Spinal cord (tissue), 10 donors: ENCODE measurements around the gene EIF4E1B. TPM values are rescaled to one million over a fixed set of nuclear protein-coding genes. Genes with fewer than 3 reads are reported as not detected.
"Not testable (repeated sequence)": the region's sequence is repeated elsewhere in the genome, so short reads cannot be mapped to it uniquely, and the experiment has no call there.

Source experiments
- DNase-seq, 6 donors: peaks; one replicate each; pipeline versions ENCODE4 v3.0.0 to v3.0.0-alpha.2; 2013 to 2015; ENCODE audit warnings: low spot score in 6 of 6, low read depth in 4 of 6
- H3K27ac ChIP-seq: one replicate; pipeline ENCODE4 v1.5.1; 2013; ENCODE audit warnings: low read depth, low read length, control low read depth
- H3K27me3 ChIP-seq: one replicate; pipeline ENCODE4 v1.6.1; 2013; ENCODE audit warnings: low read length; ENCODE audit not compliant: control insufficient read depth, insufficient read depth
- H3K36me3 ChIP-seq: one replicate; pipeline ENCODE4 v1.6.1; 2013; ENCODE audit warnings: low read length; ENCODE audit not compliant: control insufficient read depth, insufficient read depth
- H3K4me1 ChIP-seq: one replicate; pipeline ENCODE4 v1.6.1; 2013; ENCODE audit warnings: low read length; ENCODE audit not compliant: control insufficient read depth, insufficient read depth
- H3K4me3 ChIP-seq: one replicate; pipeline ENCODE4 v1.5.1; 2013; ENCODE audit warnings: low read depth, low read length, control low read depth
- H3K9me3 ChIP-seq: one replicate; pipeline ENCODE4 v1.6.1; 2013; ENCODE audit warnings: low read length; ENCODE audit not compliant: control insufficient read depth, insufficient read depth
- WGBS: methylation state at CpG from one replicate; pipeline ENCODE4 v1.1.5; 2013; ENCODE audit warnings: missing lambda C conversion rate; ENCODE audit not compliant: insufficient coverage; 5-methylcytosine and 5-hydroxymethylcytosine counted together
- polyA plus RNA-seq, 2 donors: library from polyadenylated mRNA; unstranded; fragments of 120-200 nt; gene quantifications; one replicate each; pipeline ENCODE4 v1.2.1, GENCODE V29; 2013; ENCODE audit not compliant: insufficient read length in 2 of 2
- total RNA-seq, 2 donors: library from RNA; depleted of rRNA in 1 of 2; stranded (reverse); fragments of 120-200 nt in 1 of 2; fragments of >200 nt in 1 of 2; gene quantifications; one replicate each; pipeline versions ENCODE4 v1.2.3 to v1.2.4, GENCODE V29; 2013 to 2014
- donor health status: healthy.

The EIF4E1B gene
- total and polyA plus RNA-seq, 4 donors = 0.44 to 4.0 (median 1.6) TPM

DNA sequence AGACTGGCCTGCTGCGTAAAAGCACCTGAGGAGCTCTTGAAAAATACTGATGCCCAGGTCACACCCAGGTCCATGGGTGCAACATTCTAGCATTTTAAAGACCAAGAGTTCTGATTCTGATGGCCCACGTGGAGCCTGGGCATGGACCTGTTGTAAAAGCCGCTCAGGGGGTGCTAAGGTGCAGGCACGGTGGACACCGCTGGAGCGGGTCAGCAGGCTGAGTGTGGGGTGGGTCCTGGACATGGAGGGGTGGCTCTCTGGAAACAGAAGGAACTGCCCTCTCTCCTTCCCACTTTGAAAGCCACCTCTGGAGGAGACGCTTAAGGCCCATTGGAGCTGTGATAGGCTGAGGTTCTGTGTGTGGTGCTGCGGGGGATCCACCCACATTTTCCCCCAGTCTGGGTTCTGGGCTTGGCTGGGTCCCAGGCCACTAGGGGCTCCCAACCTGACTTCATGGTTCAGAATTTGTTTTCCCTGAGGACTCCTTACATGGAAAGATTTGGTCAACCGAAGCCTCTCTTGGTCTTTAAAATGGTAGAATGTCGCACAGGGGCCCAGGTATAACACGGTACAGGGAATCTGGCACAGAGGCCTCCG is 37.1 kb upstream of the EIF4E1B start:
- WGBS = 92% methylated on average over 8 of the region's 12 CpGs
- no peak overlapping the region for H3K4me3 ChIP-seq
- H3K4me1 ChIP-seq = no peaks in the 10 kb centered on the region
- peaks cover 81% of the 10 kb centered on the region for H3K36me3 ChIP-seq
- H3K27ac ChIP-seq = no peak overlapping the region
- no peak for DNase-seq
- H3K27me3 ChIP-seq = no peaks in the 10 kb centered on the region
- H3K9me3 ChIP-seq = no peaks in the 10 kb centered on the region

DNA sequence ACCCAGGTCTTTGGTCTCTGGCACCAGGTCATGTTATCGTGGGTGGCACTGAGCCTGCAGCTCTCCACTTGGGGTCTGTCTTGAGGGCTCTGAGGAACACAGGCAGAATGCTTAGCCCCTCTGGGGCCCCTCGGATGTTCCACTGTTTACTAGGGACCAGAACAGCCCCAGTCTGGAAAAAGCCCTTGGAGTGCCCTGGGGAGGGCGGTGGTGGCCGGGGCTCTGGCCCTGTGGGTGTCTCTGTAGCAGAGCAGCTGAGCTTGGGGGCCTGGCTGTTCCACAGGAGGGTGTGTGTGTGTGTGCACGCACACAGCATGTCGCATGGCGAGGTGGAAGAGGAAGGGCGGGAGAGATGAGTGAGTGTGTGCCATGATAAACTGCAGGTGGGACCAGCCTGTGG is 35.9 kb upstream of the EIF4E1B start:
- peaks cover 84% of the 10 kb centered on the region for H3K36me3 ChIP-seq
- H3K4me3 ChIP-seq = no peak overlapping the region
- WGBS = 85% methylated on average over 7 of the region's 8 CpGs
- H3K4me1 ChIP-seq = no peaks in the 10 kb centered on the region
- no peaks in the 10 kb centered on the region for H3K27me3 ChIP-seq
- no peak for DNase-seq
- H3K27ac ChIP-seq = no peak overlapping the region
- no peaks in the 10 kb centered on the region for H3K9me3 ChIP-seq

DNA sequence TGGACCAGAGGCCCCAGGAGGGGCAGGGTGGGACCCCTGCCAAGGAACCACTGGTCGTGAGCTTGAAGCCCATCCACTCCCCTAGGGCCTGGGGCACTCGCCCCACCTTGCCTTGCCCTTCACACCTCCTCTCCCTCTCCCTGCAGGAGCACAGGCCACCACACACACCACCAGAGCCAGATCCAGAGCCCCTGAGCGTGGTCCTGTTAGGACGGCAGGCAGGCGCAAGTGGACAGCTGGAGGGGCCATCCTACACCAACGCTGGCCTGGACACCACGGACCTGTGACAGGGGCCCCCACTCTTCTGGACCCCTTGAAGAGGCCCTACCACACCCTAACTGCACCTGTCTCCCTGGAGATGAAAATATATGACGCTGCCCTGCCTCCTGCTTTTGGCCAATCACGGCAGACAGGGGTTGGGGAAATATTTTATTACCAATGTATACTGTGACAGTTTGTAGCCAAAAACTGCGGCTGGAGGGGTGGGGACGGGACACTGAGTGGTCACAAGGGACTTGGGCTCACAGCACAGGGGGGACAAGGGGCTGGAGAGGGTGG is 35.0 kb upstream of the EIF4E1B start:
- Histone ChIP-seq H3K9me3 (no peaks in the 10 kb centered on the region), H3K36me3 (peaks cover 81% of the 10 kb centered on the region), H3K4me1 (no peaks in the 10 kb centered on the region), H3K4me3 (no peak overlapping the region), H3K27me3 (no peaks in the 10 kb centered on the region), H3K27ac (no peak overlapping the region)
- 85% methylated on average over 7 of the region's 11 CpGs for WGBS
- DNase-seq = no peak

DNA sequence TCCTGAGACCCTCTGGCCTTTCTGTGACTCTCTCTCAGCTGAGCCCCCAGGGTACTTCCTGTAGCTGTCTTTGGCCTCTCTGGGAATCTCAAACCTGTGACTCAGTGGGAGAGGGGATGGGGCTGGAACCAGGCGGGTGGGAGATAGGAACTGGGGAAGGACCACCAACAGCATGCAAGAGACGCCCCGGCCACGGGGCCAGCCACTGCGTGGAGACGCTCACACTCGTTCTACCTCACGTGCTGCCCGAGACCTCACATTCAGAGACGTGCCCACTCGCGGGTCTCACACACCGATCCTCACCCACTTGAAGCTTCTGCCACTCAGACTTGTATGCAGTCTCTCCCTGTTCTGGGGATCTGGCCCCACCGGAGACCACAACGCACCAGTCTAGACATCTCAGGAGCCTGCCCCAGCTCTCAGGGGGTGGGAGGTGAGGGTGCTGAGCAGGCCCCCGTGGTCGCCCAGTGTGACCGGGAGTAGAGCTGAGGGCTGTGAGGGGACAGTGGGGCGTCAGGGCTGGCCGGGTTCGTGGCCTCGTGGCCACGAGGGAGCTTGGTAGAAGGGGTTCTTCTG is 34.3 kb upstream of the EIF4E1B start:
- Histone ChIP-seq H3K27ac (no peak overlapping the region), H3K4me3 (no peak overlapping the region)
- 91% methylated on average over 22 of the region's 23 CpGs for WGBS

DNA sequence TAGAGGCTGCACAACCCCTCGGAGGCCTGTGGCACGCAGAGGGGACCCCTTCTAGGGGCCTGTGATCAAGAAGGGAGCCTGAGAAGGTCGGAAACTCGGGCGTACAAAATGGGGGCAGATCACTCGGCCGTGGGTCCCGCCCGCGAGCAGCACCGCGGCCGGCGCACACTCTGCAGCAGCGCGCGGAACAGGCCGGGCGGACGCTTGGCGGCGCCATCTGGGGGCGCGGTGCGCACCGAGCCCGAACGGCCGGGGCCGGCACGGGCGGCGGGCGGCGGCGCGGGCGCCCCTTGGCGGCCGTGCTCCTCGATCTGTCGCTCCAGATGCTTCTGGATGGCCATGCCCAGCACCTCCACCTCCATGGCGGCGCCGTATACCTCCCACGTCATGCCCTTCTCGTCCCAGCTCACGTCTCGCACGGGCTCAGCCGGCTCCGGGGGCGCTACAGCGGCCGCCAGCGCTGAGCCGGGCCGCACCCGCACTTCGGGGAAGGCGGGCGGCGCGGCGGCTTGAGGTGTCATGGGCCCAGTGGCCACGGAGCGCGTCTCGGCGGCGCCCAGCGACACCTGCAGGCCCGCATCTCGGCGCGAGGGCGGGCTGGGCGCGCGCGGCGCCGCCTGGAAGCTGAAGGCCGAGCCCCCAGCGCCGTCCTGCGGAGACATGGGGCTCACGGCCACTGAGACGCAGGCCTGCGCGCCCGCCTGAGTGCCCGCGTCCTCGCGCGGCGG is 33.6 kb upstream of the EIF4E1B start:
- Histone ChIP-seq H3K4me3 (no peak overlapping the region), H3K9me3 (no peaks in the 10 kb centered on the region), H3K4me1 (peaks cover 2% of the 10 kb centered on the region), H3K27me3 (no peaks in the 10 kb centered on the region), H3K27ac (no peak overlapping the region), H3K36me3 (peaks cover 68% of the 10 kb centered on the region)
- no peak for DNase-seq
- 43% methylated on average over 87 of the region's 98 CpGs for WGBS

More for the DNA sequence above, 34.3 kb upstream of the EIF4E1B start:
- H3K4me1 ChIP-seq = no peaks in the 10 kb centered on the region
- no peaks in the 10 kb centered on the region for H3K27me3 ChIP-seq
- DNase-seq = no peak
- H3K36me3 ChIP-seq = peaks cover 74% of the 10 kb centered on the region
- no peaks in the 10 kb centered on the region for H3K9me3 ChIP-seq

DNA sequence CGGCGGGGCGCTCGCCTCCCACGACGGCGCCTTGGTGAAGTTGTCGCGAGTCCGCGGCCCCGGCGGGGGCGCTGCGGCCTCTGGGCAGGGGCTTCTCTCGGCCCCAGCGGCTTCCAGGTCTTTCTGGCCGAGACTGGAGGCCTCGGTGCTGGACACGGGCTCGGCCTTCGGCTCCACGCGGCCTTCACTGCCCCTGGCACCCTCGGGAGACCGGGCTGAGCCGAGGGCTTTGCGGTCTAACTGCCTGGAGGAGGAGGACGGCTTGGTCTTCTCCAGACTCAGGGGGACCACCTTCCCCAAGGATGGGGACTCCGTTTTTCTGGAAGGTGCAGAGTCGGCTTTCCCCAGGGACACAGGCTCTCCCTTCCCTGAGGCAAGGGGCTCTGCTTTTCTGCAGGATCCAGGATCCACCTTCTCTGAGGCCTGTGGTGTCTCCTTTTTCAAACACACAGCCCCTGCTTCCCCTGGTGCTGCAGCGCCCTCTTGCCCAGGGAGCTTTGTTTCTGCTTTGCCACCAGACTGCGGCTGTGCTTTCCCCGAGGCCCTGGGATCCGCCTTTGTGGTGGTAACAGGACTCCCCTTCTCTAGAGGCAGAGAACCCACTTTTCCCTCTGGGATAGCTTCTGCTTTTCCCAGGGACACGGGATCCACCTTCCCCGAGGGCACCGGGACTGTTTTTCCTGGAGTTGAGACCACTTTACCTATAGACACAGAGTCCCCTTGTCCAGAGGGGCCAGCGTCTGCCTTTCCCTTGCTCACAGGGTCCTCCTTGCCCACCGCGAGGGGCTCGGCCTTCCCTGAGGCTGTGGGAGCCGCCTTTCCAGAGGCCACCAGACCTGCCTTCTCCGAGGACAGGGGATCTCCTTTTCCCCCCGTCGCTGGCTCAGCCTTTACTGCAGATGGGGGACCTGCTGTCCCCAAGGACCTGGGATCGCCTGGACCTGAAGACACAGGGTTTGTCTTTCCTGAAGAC is 32.8 kb upstream of the EIF4E1B start:
- Histone ChIP-seq H3K9me3 (no peaks in the 10 kb centered on the region), H3K27me3 (no peaks in the 10 kb centered on the region), H3K27ac (no peak overlapping the region), H3K4me1 (peaks cover 3% of the 10 kb centered on the region), H3K4me3 (no peak overlapping the region), H3K36me3 (peaks cover 62% of the 10 kb centered on the region)
- no peak for DNase-seq
- WGBS = 76% methylated on average over 47 of the region's 47 CpGs

DNA sequence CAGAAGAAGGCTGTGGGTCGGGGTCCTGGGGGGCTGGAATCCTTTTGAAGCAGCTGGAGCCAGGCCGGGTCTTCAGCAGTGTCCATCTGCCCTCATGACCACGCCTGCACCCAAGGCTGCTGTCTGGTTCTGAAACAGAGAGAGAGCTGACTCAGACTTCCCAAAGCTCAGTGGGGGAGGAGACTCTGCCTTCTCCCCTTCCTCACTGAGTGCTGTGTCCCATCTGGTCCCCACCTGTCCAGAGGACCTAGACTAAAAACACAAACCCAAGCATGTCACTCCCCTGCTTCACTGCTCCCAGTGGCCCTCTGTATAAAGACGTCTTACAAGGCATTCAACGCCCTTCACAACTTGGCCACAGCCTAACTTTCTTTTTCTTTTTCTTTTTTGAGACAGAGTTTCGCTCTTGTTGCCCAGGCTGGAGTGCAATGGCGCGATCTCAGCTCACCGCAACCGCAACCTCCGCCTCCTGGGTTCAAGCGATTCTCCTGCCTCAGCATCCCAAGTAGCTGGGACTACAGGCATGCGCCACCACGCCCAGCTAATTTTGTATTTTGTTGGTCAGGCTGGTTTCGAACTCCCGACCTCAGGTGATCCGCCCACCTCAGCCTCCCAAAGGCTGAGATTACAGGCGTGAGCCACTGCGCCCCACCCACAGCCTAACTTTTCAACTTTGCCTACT is 30.6 kb upstream of the EIF4E1B start:
- H3K36me3 ChIP-seq = peaks cover 47% of the 10 kb centered on the region
- not testable (repeated sequence) for H3K4me3 ChIP-seq, H3K4me1 ChIP-seq, DNase-seq, H3K9me3 ChIP-seq, H3K27me3 ChIP-seq, H3K27ac ChIP-seq
- 87% methylated on average over 19 of the region's 19 CpGs for WGBS

DNA sequence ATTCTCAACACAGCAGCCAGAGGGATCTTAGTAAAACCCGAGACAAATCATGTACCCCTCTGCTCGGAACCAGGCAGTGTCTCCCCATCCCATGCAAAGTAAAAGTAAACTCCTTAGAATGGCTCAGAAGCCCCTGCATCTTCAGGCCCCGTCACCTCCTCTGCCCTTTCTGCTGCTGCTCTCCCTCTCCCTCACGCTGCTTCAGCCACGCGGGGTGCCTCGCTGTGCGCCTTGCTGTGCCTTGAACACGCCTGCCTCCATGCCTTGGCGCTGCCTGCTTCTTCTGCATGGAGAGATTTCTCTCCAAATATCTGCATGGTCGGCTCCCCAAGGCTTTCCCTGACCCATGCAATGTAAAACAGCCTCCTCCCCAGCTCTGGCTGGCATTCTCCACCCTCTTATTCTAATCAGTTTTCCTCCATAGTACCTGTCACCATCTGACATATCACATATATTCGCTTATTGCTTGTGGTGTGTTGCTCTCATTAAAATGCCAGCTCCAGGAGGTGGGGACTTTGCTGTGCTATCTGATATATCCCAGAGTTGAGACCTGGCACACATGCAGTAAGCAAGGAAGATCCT is 28.5 kb upstream of the EIF4E1B start:
- no peaks in the 10 kb centered on the region for H3K9me3 ChIP-seq
- H3K36me3 ChIP-seq = peaks cover 33% of the 10 kb centered on the region
- H3K4me3 ChIP-seq = no peak overlapping the region
- WGBS = 65% methylated on average over 11 of the region's 12 CpGs
- H3K27ac ChIP-seq = no peak overlapping the region
- peaks cover 14% of the 10 kb centered on the region for H3K4me1 ChIP-seq
- no peaks in the 10 kb centered on the region for H3K27me3 ChIP-seq
- DNase-seq = peak in 1 of 6 donors; percentile 43
